Measurements from ENCODE around the gene NUCKS1.

GRCh38 chr1:205782627-205783432 lies 32.8 kb upstream of the NUCKS1 start:
- TF ChIP-seq CTCF (IDR thresholded peaks at IDR 0.05 in 8 of 11, conservative IDR thresholded peaks at IDR 0.05 in 3 of 11) (no peak), POLR2A (IDR thresholded peaks at IDR 0.05) (no peak), POLR2AphosphoS5 (IDR thresholded peaks at IDR 0.05) (no peak)

All from spleen (tissue), 7 donors.